PFSK-1 (cell line): ENCODE data around the gene GNRHR.

Experiments used
- FOXP2 ChIP-seq: optimal IDR thresholded peaks from 2 replicates; pipeline ENCODE3; 2011; ENCODE audit warnings: borderline replicate concordance, control low read depth, inconsistent platforms; ENCODE audit not compliant: insufficient read depth; ENCODE audit errors: extremely low read length, extremely low read depth
- POLR2AphosphoS5 ChIP-seq: IDR thresholded peaks from 2 replicates; pipeline ENCODE4 v1.6.1; 2012; ENCODE audit warnings: low read depth, mild to moderate bottlenecking, control low read depth, low read length, moderate library complexity
- SIN3A ChIP-seq: IDR thresholded peaks from 2 replicates; pipeline ENCODE4 v1.6.1; 2012; ENCODE audit warnings: mild to moderate bottlenecking, low read length, moderate library complexity, borderline replicate concordance; ENCODE audit not compliant: insufficient read depth
- TAF1 ChIP-seq: IDR thresholded peaks from 2 replicates; pipeline ENCODE4 v1.6.1; 2012; ENCODE audit warnings: low read length, control low read depth, borderline replicate concordance; ENCODE audit not compliant: insufficient read depth
- TF ChIP-seq, protein P1 (sequence below), 2 experiments: IDR thresholded peaks; 2 replicates each; pipeline versions ENCODE4 v1.6.1 to v1.8.0; 2011 to 2012; ENCODE audit warnings: low read depth in 2 of 2, low read length in 2 of 2, control low read depth in 1 of 2, inconsistent platforms in 1 of 2, mild to moderate bottlenecking in 1 of 2, moderate library complexity in 1 of 2; ENCODE audit not compliant: insufficient read depth in 1 of 2

GNRHR gene

GRCh38 chr4:67779631-67780030 is 25.4 kb upstream of the GNRHR start:
- no peak for TF ChIP-seq POLR2AphosphoS5
- no peak for TF ChIP-seq SIN3A
- TF ChIP-seq, protein P1, sequence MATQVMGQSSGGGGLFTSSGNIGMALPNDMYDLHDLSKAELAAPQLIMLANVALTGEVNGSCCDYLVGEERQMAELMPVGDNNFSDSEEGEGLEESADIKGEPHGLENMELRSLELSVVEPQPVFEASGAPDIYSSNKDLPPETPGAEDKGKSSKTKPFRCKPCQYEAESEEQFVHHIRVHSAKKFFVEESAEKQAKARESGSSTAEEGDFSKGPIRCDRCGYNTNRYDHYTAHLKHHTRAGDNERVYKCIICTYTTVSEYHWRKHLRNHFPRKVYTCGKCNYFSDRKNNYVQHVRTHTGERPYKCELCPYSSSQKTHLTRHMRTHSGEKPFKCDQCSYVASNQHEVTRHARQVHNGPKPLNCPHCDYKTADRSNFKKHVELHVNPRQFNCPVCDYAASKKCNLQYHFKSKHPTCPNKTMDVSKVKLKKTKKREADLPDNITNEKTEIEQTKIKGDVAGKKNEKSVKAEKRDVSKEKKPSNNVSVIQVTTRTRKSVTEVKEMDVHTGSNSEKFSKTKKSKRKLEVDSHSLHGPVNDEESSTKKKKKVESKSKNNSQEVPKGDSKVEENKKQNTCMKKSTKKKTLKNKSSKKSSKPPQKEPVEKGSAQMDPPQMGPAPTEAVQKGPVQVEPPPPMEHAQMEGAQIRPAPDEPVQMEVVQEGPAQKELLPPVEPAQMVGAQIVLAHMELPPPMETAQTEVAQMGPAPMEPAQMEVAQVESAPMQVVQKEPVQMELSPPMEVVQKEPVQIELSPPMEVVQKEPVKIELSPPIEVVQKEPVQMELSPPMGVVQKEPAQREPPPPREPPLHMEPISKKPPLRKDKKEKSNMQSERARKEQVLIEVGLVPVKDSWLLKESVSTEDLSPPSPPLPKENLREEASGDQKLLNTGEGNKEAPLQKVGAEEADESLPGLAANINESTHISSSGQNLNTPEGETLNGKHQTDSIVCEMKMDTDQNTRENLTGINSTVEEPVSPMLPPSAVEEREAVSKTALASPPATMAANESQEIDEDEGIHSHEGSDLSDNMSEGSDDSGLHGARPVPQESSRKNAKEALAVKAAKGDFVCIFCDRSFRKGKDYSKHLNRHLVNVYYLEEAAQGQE (IDR thresholded peaks at IDR 0.05; ENCODE audit: insufficient read depth in 1 of 2, low read depth in 2 of 2, low read length in 2 of 2): no peak
- TF ChIP-seq TAF1: no peak
- no peak for TF ChIP-seq FOXP2

DNA sequence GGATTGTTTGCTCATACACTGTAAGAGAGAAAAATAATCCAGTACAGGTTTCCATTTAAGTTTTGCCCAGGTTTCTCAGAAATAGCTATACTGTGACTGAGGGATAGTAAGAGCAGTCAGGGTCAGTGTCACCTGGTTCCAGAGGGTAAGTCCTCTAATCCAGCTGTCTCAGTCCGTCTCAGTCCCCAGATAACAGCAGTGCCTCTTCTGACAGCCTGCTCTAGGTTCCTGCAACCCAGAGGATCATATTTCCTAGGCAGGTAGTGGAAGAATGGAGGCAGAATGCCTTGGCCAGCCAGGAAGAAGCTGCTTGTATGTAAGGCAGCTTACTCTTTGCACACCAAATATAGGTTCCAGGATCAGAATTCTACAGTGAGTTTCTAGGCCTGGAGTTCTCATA is 22.6 kb upstream of the GNRHR start:
- TF ChIP-seq, protein P1 (IDR thresholded peaks at IDR 0.05; ENCODE audit: insufficient read depth in 1 of 2, low read depth in 2 of 2, low read length in 2 of 2): no peak
- TF ChIP-seq POLR2AphosphoS5: no peak

DNA sequence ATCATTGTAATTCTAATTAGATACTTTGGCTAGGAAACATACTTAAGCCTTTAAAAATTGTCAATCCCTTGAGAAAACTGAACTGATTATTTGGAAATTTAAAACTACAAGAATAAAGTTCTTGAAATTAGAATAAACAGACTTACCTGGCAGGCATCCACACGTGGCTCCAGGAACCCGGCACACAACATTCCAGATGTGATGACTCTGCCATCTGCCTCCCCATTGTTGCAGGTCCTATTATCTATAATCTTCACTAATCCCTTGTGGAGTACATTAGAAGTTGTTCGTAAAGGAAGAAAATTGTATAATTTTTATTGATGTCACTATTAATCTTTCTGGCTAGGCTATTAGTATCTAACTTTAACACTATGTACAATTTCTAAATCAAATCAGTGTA is 16.2 kb upstream of the GNRHR start:
- TF ChIP-seq POLR2AphosphoS5 (no peak), FOXP2 (no peak), SIN3A (no peak), TAF1 (no peak)
- TF ChIP-seq, protein P1 (IDR thresholded peaks at IDR 0.05; ENCODE audit: insufficient read depth in 1 of 2, low read depth in 2 of 2, low read length in 2 of 2): no peak

DNA sequence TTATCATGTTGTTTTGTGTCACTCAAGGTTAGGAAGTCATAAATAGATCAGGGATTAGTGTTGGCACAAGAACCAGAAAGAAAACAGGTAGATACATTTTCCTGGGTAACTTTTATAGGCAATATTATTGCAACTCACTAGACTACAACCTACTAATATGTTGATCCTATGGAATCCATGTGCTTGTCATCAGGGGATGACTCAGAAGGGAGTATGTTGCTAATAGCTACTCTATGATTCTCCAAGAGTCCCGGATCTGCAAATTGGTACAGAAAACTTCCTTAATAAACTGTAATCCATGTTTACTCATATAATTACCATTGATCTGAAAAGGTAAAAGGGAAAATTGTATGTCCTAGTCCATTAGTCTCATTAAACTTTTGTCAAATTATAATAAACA is 11.7 kb upstream of the GNRHR start:
- no peak for TF ChIP-seq POLR2AphosphoS5
- no peak for TF ChIP-seq TAF1
- TF ChIP-seq, protein P1 (IDR thresholded peaks at IDR 0.05; ENCODE audit: insufficient read depth in 1 of 2, low read depth in 2 of 2, low read length in 2 of 2): no peak
- no peak for TF ChIP-seq FOXP2
- no peak for TF ChIP-seq SIN3A

DNA sequence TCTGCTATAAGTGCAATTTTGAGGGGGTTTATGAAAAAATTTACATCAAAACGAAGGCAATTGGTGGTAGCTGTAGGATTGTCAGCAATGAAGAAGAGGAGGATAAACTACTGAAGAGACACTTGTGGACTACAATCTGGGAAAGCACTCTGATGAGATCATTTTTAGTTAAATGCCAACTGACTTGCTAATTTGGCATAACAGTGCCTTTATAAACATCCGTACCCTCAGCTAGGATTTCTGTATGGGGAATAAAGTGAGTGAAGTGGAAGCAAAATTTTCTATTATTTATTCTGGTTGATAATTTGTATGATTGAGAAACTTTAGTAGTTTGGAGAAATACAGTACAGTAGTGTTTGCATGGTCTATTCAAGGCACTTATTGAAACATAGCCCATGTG is 11.2 kb upstream of the GNRHR start:
- TF ChIP-seq TAF1: no peak
- TF ChIP-seq POLR2AphosphoS5: no peak
- TF ChIP-seq SIN3A: no peak
- no peak for TF ChIP-seq FOXP2
- TF ChIP-seq, protein P1 (IDR thresholded peaks at IDR 0.05; ENCODE audit: insufficient read depth in 1 of 2, low read depth in 2 of 2, low read length in 2 of 2): no peak
